CD14-positive monocyte (primary cell): Measurements from ENCODE around the gene C15orf61. TPM values are rescaled to one million over a fixed set of nuclear protein-coding genes. Genes with fewer than 3 reads are reported as not detected.
A peak's percentile ranks its signal among the peaks of the same experiment; 100 is the strongest.

Source experiments
- DNase-seq, 3 donors: peaks; one replicate each; pipeline ENCODE4 v3.0.0-alpha.2; 2011 to 2022
- H2AFZ ChIP-seq: 2 replicates; pipeline ENCODE4 v1.6.0; 2012; ENCODE audit warnings: mild to moderate bottlenecking, low read depth, low read length, inconsistent platforms; ENCODE audit not compliant: insufficient read depth, poor library complexity, severe bottlenecking
- H3K27ac ChIP-seq, 2 donors: 1 replicate in 1 of 2; 2 replicates in 1 of 2; pipeline ENCODE4 v1.5.1; 2012 to 2013; ENCODE audit warnings: low read length in 2 of 2, control low read depth in 1 of 2, inconsistent platforms in 1 of 2, low read depth in 1 of 2, mild to moderate bottlenecking in 1 of 2
- H3K27me3 ChIP-seq, 2 donors: one replicate each; pipeline versions ENCODE4 v1.6.0 to v1.6.1; 2011 to 2013; ENCODE audit warnings: low read length in 2 of 2; ENCODE audit not compliant: control insufficient read depth in 2 of 2, insufficient read depth in 2 of 2
- H3K36me3 ChIP-seq, 2 donors: replicated peaks in 1 of 2; 1 replicate in 1 of 2; 2 replicates in 1 of 2; pipeline versions ENCODE4 v1.5.1 to v1.6.1; 2012 to 2013; ENCODE audit warnings: low read length in 2 of 2, control low read depth in 1 of 2, inconsistent platforms in 1 of 2, mild to moderate bottlenecking in 1 of 2; ENCODE audit not compliant: insufficient read depth in 2 of 2, control insufficient read depth in 1 of 2
- H3K4me1 ChIP-seq, 2 donors: 1 replicate in 1 of 2; 2 replicates in 1 of 2; pipeline versions ENCODE4 v1.5.1 to v1.6.1; 2012 to 2013; ENCODE audit warnings: low read length in 2 of 2, control low read depth in 1 of 2, inconsistent platforms in 1 of 2, mild to moderate bottlenecking in 1 of 2, moderate library complexity in 1 of 2; ENCODE audit not compliant: insufficient read depth in 2 of 2, control insufficient read depth in 1 of 2
- H3K4me2 ChIP-seq: replicated peaks from 2 replicates; pipeline ENCODE3; 2012; ENCODE audit warnings: low read length, moderate library complexity, mild to moderate bottlenecking; ENCODE audit not compliant: poor library complexity, severe bottlenecking; ENCODE audit errors: extremely low read depth
- H3K4me3 ChIP-seq, 3 experiments: fragments of 200-600 bp in 1 of 3; sonication (generic) in 1 of 3; replicated peaks in 1 of 3; 1 replicate in 2 of 3; 2 replicates in 1 of 3; pipeline ENCODE4 v1.5.1; 2011 to 2013; ENCODE audit warnings: low read length in 3 of 3, mild to moderate bottlenecking in 3 of 3, control low read depth in 2 of 3, low read depth in 2 of 3, inconsistent platforms in 1 of 3, moderate library complexity in 1 of 3
- H3K79me2 ChIP-seq: 2 replicates; pipeline ENCODE4 v1.6.0; 2012; ENCODE audit warnings: mild to moderate bottlenecking, control low read depth, inconsistent platforms, low read length, moderate library complexity; ENCODE audit not compliant: insufficient read depth
- H3K9ac ChIP-seq: 2 replicates; pipeline ENCODE4 v1.6.0; 2017; ENCODE audit warnings: low read length, mild to moderate bottlenecking; ENCODE audit not compliant: insufficient read depth, poor library complexity, severe bottlenecking
- H3K9me3 ChIP-seq, 2 donors: replicated peaks in 1 of 2; 1 replicate in 1 of 2; 2 replicates in 1 of 2; pipeline versions ENCODE4 v1.5.1 to v1.6.1; 2012 to 2013; ENCODE audit warnings: low read length in 2 of 2, control low read depth in 1 of 2; ENCODE audit not compliant: control insufficient read depth in 1 of 2, insufficient read depth in 1 of 2
- H4K20me1 ChIP-seq: 2 replicates; pipeline ENCODE4 v1.6.0; 2012; ENCODE audit warnings: mild to moderate bottlenecking, low read length, control low read depth, moderate library complexity; ENCODE audit not compliant: insufficient read depth
- H3K27ac Mint-ChIP-seq, 7 donors: one replicate each; pipeline ENCODE4 v1.8.0; 2020; ENCODE audit warnings: mild to moderate bottlenecking in 7 of 7, mixed read lengths in 7 of 7, moderate library complexity in 6 of 7, inconsistent platforms in 2 of 7
- H3K27me3 Mint-ChIP-seq, 3 donors: one replicate each; pipeline ENCODE4 v1.8.0; 2021 to 2022; ENCODE audit warnings: low read depth in 3 of 3, mild to moderate bottlenecking in 3 of 3, mixed read lengths in 3 of 3, moderate library complexity in 3 of 3, inconsistent platforms in 1 of 3
- H3K36me3 Mint-ChIP-seq, 2 donors: one replicate each; pipeline ENCODE4 v1.8.0; 2020; ENCODE audit warnings: mixed read lengths in 2 of 2, inconsistent platforms in 1 of 2, mild to moderate bottlenecking in 1 of 2
- H3K4me1 Mint-ChIP-seq: one replicate; pipeline ENCODE4 v1.8.0; 2020; ENCODE audit warnings: mild to moderate bottlenecking, mixed read lengths
- H3K4me3 Mint-ChIP-seq, 2 donors: one replicate each; pipeline ENCODE4 v1.8.0; 2020; ENCODE audit warnings: mild to moderate bottlenecking in 2 of 2, mixed read lengths in 2 of 2, moderate library complexity in 1 of 2
- H3K9me3 Mint-ChIP-seq, 7 donors: one replicate each; pipeline ENCODE4 v1.8.0; 2020 to 2022; ENCODE audit warnings: mixed read lengths in 7 of 7, mild to moderate bottlenecking in 6 of 7, moderate library complexity in 6 of 7, inconsistent platforms in 2 of 7
- CTCF ChIP-seq: fragments of 200-600 bp; IDR thresholded peaks from one replicate; pipeline ENCODE4 v1.8.0; 2022; ENCODE audit warnings: antibody characterized with exemption, mild to moderate bottlenecking
- WGBS: methylation state at CpG from one replicate; pipeline ENCODE4 v1.1.5; 2013; ENCODE audit warnings: missing lambda C conversion rate; ENCODE audit not compliant: insufficient coverage; 5-methylcytosine and 5-hydroxymethylcytosine counted together
- intact Hi-C, 2 donors: fragments of 100-400 bp; cut with micrococcal nuclease; formaldehyde crosslinking; loops; one replicate each; pipeline versions ENCODE4 v1.15.0 to v1.15.1; 2023
- polyA plus RNA-seq, 3 donors: library from polyadenylated mRNA; depleted of rRNA in 1 of 3; unstranded in 2 of 3; stranded (reverse) in 1 of 3; fragments of 300-500 nt in 2 of 3; fragments of >200 nt in 1 of 3; fragmentation: Illumina TruSeq in 2 of 3; gene quantifications; 1 replicate in 2 of 3; 2 replicates in 1 of 3; pipeline ENCODE4 v1.2.3, GENCODE V29; 2012 to 2021

C15orf61 gene
- polyA plus RNA-seq, 3 donors: 3.2 to 3.9 (median 3.6) TPM

GRCh38 chr15:67501836-67502461 is 19.0 kb upstream of the C15orf61 start:
- no peaks in the 10 kb centered on the region for H3K79me2 ChIP-seq
- no peaks in the 10 kb centered on the region for H3K9me3 ChIP-seq
- H2AFZ ChIP-seq: peak overlapping the region; percentile 13
- no peaks in the 10 kb centered on the region for H3K27me3 ChIP-seq
- no peak overlapping the region for H3K27ac ChIP-seq
- no peaks in the 10 kb centered on the region for H4K20me1 ChIP-seq
- Mint-ChIP-seq H3K27me3 (no peaks in the 10 kb centered on the region), H3K4me3 (peak overlapping the region; percentile 36 to 48), H3K36me3 (no peaks in the 10 kb centered on the region), H3K4me1 (peaks cover 37% of the 10 kb centered on the region), H3K27ac (no peak overlapping the region), H3K9me3 (no peaks in the 10 kb centered on the region)
- no peak for DNase-seq
- TF ChIP-seq CTCF: no peak
- H3K4me1 ChIP-seq: peaks cover 27 to 32% of the 10 kb centered on the region in 2 donors
- H3K4me3 ChIP-seq: peak overlapping the region in 2 of 3 experiments; percentile 19 to 20
- 65% methylated on average over 12 of the region's 13 CpGs for WGBS
- no peaks in the 10 kb centered on the region for H3K36me3 ChIP-seq
- intact Hi-C loops: no loop called here
- no peak overlapping the region for H3K9ac ChIP-seq
- H3K4me2 ChIP-seq: peak overlapping the region; percentile 1

DNA sequence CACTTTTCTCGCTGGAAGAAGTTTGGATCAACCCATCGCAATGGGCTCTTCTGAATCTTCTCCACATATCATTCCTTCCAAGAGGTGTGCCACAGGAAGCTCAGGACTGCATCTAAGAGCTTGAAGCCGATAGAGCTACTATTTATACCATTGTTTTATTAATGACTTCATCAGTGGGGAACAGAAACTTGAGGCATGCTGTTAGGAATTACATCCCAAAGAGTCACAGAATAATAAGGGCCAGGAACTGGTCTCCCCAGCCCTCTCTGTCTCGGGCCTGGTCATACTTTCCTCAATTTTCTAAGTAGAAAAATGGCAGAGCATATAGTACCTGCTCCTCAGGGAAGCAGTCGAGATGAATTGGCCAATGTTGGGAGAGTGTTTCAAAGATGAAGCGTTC is 16.9 kb upstream of the C15orf61 start:
- H3K4me1 Mint-ChIP-seq: peaks cover 48% of the 10 kb centered on the region
- Histone ChIP-seq H2AFZ (peak overlapping the region; percentile 36), H4K20me1 (no peaks in the 10 kb centered on the region), H3K27ac (no peak overlapping the region), H3K9me3 (no peaks in the 10 kb centered on the region), H3K4me3 (no peak overlapping the region), H3K79me2 (no peaks in the 10 kb centered on the region), H3K36me3 (no peaks in the 10 kb centered on the region), H3K27me3 (no peaks in the 10 kb centered on the region), H3K9ac (no peak overlapping the region), H3K4me1 (peaks cover 35 to 40% of the 10 kb centered on the region in 2 donors), H3K4me2 (no peak overlapping the region)
- intact Hi-C loops: no loop called here
- no peak overlapping the region for H3K27ac Mint-ChIP-seq
- no peaks in the 10 kb centered on the region for H3K27me3 Mint-ChIP-seq
- H3K9me3 Mint-ChIP-seq: no peaks in the 10 kb centered on the region
- H3K4me3 Mint-ChIP-seq: no peak overlapping the region
- no peak for TF ChIP-seq CTCF
- 100% methylated on average over 1 of the region's 6 CpGs for WGBS
- peaks cover 0 to 3% of the 10 kb centered on the region in 2 donors for H3K36me3 Mint-ChIP-seq
- DNase-seq: no peak
